ENCODE results near the gene CCZ1.
"Not testable (repeated sequence)": the region's sequence is repeated elsewhere in the genome, so short reads cannot be mapped to it uniquely, and the experiment has no call there.

DNA sequence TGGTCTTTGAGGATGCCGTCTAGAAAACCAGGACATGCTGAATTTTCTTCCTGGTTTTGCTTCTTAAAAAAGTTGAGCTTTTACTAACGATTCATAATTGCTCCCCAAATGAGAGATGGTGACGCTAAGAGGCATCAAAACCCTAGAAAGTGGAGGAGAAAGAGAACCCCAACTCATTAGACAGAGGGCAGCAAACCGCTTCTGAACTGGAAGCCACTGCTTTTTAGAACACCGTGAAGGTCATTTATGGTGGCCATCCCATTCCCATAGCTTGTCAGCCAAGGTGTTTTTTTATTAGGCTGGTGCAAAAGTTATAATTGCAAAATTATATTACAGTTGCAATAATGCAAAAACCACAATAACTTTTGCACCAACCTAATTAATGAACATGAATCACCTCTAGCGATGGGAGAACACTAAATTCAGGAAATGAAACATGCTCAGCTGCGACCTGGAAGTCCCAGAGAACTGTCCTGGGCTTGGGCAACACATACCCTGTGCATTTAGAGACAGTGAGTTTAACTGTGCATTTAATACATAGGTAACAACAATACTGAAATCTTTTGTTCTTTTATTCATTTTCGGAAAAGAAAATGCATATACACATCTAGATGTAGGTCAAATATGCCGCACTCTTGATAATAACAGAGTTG, 33.1 kb upstream of the CCZ1 start:
- TF ChIP-seq, protein P1, sequence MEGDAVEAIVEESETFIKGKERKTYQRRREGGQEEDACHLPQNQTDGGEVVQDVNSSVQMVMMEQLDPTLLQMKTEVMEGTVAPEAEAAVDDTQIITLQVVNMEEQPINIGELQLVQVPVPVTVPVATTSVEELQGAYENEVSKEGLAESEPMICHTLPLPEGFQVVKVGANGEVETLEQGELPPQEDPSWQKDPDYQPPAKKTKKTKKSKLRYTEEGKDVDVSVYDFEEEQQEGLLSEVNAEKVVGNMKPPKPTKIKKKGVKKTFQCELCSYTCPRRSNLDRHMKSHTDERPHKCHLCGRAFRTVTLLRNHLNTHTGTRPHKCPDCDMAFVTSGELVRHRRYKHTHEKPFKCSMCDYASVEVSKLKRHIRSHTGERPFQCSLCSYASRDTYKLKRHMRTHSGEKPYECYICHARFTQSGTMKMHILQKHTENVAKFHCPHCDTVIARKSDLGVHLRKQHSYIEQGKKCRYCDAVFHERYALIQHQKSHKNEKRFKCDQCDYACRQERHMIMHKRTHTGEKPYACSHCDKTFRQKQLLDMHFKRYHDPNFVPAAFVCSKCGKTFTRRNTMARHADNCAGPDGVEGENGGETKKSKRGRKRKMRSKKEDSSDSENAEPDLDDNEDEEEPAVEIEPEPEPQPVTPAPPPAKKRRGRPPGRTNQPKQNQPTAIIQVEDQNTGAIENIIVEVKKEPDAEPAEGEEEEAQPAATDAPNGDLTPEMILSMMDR (IDR thresholded peaks at IDR 0.05; ENCODE audit: low read depth, low read length, poor library complexity, severe bottlenecking) = not testable (repeated sequence)
- TF ChIP-seq EZH2phosphoT487 (IDR thresholded peaks at IDR 0.05; ENCODE audit: borderline replicate concordance, low read length) = not testable (repeated sequence)
